ENCODE data around the gene ZDHHC8. TPM values are rescaled to one million over a fixed set of nuclear protein-coding genes. Genes with fewer than 3 reads are reported as not detected.

Gene ZDHHC8
- total and polyA plus RNA-seq, 7 donors = 1.8 to 26.0 (median 5.4) TPM

DNA sequence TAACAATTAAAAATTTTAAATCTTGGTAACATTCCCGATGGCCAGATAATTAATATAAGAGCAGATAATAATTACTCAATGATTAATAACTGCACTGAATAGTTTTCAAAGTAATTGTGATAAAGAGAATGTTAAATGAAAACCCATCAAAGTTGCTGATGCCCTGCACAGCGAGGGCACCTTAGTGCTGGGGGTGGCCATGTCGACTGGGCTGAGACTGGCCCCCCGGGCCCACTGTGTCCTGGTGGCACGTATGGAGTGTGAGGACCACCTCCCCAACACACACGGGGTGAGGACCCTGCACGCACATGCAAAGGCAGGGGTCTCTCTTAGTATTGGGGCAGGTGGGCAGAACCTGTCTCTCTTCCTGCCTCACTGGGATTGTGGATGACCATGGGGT, 34.3 kb downstream of the ZDHHC8 start:
- no peaks in the 10 kb centered on the region for H3K9me3 ChIP-seq
- H3K4me3 ChIP-seq = no peak overlapping the region
- TF ChIP-seq POLR2A (IDR thresholded peaks at IDR 0.05) (no peak), EP300 (IDR thresholded peaks at IDR 0.05) (no peak), POLR2AphosphoS5 (IDR thresholded peaks at IDR 0.05) (no peak)
- TF ChIP-seq, protein P1, sequence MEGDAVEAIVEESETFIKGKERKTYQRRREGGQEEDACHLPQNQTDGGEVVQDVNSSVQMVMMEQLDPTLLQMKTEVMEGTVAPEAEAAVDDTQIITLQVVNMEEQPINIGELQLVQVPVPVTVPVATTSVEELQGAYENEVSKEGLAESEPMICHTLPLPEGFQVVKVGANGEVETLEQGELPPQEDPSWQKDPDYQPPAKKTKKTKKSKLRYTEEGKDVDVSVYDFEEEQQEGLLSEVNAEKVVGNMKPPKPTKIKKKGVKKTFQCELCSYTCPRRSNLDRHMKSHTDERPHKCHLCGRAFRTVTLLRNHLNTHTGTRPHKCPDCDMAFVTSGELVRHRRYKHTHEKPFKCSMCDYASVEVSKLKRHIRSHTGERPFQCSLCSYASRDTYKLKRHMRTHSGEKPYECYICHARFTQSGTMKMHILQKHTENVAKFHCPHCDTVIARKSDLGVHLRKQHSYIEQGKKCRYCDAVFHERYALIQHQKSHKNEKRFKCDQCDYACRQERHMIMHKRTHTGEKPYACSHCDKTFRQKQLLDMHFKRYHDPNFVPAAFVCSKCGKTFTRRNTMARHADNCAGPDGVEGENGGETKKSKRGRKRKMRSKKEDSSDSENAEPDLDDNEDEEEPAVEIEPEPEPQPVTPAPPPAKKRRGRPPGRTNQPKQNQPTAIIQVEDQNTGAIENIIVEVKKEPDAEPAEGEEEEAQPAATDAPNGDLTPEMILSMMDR (IDR thresholded peaks at IDR 0.05) = no peak
- no peak overlapping the region for H3K27ac ChIP-seq
- H3K36me3 ChIP-seq = no peaks in the 10 kb centered on the region
- no peak for DNase-seq
- intact Hi-C loops (cut with DNase I) = no loop called here
- WGBS, 2 donors = 83 to 86% methylated on average over 7 of the region's 7 CpGs
- no peaks in the 10 kb centered on the region for H3K27me3 ChIP-seq
- H3K4me1 ChIP-seq = no peaks in the 10 kb centered on the region

DNA sequence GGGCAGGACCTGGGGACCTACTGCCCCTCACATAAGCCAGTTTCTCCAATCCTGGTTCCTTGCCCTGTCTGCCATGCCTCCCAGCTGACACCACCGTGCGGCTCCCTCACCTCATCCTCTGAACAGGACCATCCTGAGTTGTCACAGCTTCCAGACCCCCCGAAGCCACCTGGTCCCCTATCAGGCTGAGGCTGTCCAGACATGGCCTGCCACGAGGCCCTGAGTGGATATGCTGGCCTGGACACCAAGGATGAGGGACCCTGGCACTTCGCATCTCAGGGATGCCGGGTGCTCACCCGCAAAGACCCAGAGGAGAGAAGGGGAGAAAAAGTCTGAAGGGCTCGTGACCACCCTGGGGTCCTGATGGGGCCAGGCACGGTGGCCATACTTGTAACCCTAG, 35.1 kb downstream of the ZDHHC8 start:
- H3K4me1 ChIP-seq = no peaks in the 10 kb centered on the region
- H3K36me3 ChIP-seq = no peaks in the 10 kb centered on the region
- TF ChIP-seq POLR2A (IDR thresholded peaks at IDR 0.05) (no peak), POLR2AphosphoS5 (IDR thresholded peaks at IDR 0.05) (no peak), EP300 (IDR thresholded peaks at IDR 0.05) (no peak)
- TF ChIP-seq, protein P1 (IDR thresholded peaks at IDR 0.05) = no peak
- no peaks in the 10 kb centered on the region for H3K9me3 ChIP-seq
- no peak overlapping the region for H3K4me3 ChIP-seq
- DNase-seq = no peak
- WGBS, 2 donors = 84 to 89% methylated on average over 9 of the region's 9 CpGs
- intact Hi-C loops (cut with DNase I) = no loop called here
- no peak overlapping the region for H3K27ac ChIP-seq
- H3K27me3 ChIP-seq = no peaks in the 10 kb centered on the region

DNA sequence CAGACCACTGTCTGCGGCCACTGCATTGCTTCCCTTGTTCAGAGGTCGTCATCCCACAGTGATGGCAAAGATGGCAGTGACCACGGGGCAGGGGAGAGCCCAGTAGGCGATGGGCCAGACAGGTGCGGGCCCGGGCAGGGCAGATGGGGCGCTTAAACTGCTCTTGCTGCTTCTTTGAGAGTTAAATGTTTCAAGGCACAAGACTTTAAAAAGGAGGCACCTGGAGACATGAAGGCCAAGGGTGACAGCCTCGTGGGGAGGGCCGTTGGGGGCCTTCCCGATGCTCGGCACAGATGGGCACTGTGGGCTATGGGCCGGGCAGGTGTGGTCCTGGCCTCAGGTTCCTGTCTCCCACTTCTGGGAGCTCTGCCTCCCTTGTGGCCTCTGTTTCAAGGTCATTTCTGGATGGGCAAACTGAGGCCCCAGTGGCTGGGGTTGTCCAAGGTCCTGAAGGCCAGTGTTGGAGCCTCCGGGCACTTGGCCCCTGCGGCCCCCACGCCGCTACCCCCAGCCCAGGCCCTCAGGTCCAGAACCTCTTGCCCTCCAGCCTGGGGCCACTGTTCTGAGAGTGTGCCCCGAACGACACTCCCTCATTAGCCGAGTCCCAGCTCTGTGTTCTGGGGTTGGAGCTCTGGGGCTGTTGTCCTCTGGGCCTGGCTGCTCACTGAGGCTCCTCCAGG, 36.2 kb downstream of the ZDHHC8 start:
- no peak for DNase-seq
- no peaks in the 10 kb centered on the region for H3K4me1 ChIP-seq
- H3K9me3 ChIP-seq = no peaks in the 10 kb centered on the region
- TF ChIP-seq EP300 (IDR thresholded peaks at IDR 0.05) (no peak), POLR2A (IDR thresholded peaks at IDR 0.05) (no peak), POLR2AphosphoS5 (IDR thresholded peaks at IDR 0.05) (no peak)
- TF ChIP-seq, protein P1 (IDR thresholded peaks at IDR 0.05) = no peak
- H3K4me3 ChIP-seq = no peak overlapping the region
- H3K27ac ChIP-seq = no peak overlapping the region
- no peaks in the 10 kb centered on the region for H3K27me3 ChIP-seq
- intact Hi-C loops (cut with DNase I) = no loop called here
- no peaks in the 10 kb centered on the region for H3K36me3 ChIP-seq
- WGBS, 2 donors = 74 to 78% methylated on average over 19 of the region's 19 CpGs

DNA sequence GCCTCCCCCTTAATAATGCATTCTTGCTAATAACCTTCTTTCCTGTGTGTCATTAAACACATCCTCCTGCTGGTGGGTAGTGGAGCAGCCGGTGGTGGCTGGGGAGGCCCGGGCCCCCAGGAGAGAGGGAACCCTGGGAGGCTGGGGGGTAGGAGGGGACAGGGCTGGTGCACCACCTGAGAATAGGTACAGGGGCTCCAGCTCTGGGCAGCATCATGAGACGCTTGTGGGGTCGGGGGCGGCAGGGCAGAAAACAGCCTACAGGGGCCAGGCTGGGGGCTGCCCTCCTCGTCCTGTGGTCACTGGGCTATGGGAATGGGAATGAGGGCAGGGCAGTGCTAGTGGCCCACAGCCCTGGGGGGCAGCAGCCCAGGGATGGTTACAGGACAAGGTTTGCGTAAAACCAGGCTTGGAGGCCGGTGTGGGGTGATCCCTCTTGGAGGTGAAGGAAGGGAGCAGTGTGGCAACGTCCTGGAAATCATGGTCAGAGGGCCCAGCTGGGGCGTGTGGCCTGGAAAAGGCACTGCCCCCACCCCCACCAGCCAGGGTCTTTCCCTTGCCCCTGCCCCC, 37.7 kb downstream of the ZDHHC8 start:
- intact Hi-C loops (cut with DNase I) = no loop called here
- Histone ChIP-seq H3K9me3 (no peaks in the 10 kb centered on the region), H3K27ac (no peak overlapping the region), H3K27me3 (no peaks in the 10 kb centered on the region), H3K36me3 (no peaks in the 10 kb centered on the region), H3K4me1 (no peaks in the 10 kb centered on the region), H3K4me3 (no peak overlapping the region)
- TF ChIP-seq, protein P1 (IDR thresholded peaks at IDR 0.05) = no peak
- WGBS, 2 donors = 78 to 87% methylated on average over 10 of the region's 10 CpGs
- DNase-seq = no peak

DNA sequence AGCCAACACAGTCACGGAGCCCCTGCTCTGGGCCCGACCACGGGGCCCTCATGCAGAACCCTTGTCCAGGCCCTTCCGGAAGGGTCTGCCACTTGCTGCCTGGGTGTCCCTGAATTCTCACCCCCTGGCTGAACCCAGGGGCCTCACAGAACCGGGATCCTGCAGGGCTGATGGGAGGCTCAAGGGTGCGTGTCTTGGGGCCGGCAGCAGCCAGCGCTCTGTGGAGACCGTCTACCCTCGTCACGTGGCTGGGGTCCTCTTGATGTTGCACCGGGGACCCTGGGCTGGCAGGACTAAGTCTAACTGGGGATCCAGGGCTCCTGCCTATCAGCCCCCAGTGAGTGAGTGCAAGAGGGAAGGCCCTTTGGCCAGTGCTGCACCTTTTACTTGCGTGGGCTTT, 38.6 kb downstream of the ZDHHC8 start:
- no peak for DNase-seq
- intact Hi-C loops (cut with DNase I) = no loop called here
- Histone ChIP-seq H3K9me3 (no peaks in the 10 kb centered on the region), H3K27ac (no peak overlapping the region), H3K4me3 (no peak overlapping the region), H3K36me3 (no peaks in the 10 kb centered on the region), H3K4me1 (no peaks in the 10 kb centered on the region), H3K27me3 (no peaks in the 10 kb centered on the region)
- TF ChIP-seq POLR2AphosphoS5 (IDR thresholded peaks at IDR 0.05) (no peak), EP300 (IDR thresholded peaks at IDR 0.05) (no peak), POLR2A (IDR thresholded peaks at IDR 0.05) (no peak)
- TF ChIP-seq, protein P1 (IDR thresholded peaks at IDR 0.05) = no peak
- 83 to 91% methylated on average over 13 of the region's 13 CpGs for WGBS, 2 donors
